ENCODE data around the gene BTN1A1. TPM values are rescaled to one million over a fixed set of nuclear protein-coding genes. Genes with fewer than 3 reads are reported as not detected.

The BTN1A1 gene
- not detected in 2 replicates for polyA plus RNA-seq

GRCh38 chr6:26500102-26500501 is at the start of gene BTN1A1:
TSS of gene BTN1A1 (plus strand) at chr6:26500303. CDS start at chr6:26501287, 984 bp downstream.

DNA sequence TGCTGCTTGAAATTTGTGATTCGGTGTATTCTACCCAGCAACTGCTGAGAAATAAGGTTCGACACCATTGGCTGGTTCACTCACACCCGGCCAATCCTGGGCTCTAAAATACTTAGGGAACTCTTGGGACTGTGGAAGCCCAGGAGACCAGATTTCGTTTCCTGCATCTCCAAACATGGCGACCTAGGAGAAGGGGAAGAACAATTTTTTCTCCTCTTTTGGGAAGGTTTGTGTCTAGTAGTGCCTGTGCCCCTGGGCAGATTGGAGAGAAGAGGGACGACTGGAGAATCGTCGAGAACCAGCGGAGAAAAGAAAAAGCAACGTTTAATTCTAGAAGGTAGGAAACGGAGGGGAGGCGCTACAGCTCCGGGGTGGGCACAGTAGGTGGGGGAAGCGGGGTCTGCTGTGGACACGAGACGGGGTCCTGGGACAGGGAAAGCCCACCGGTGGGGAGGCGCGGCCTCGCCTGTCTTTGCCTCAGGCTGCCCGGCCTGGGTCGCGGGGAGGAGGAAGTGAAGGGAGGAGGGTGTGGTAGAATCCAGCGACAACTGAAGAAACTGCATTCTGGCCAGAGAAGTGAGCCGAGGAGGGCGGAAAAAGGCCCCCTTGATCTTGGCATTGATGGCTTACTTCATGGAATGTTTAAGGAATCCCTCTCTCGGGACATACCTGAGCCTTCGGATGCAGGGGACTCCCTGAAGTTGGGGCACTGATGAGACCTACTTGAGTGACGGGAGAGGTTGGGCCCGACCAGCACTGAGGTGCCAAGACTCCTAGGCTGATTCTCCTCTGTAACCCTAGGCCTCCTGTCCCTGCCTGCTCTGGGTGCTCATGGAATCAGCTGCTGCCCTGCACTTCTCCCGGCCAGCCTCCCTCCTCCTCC is 42.1 kb upstream of the BTN1A1 start, which contains the start of gene BTN2A1:
BTN2A1 (plus strand) TSS at position 150 of the 883 bp plus-strand sequence; CDS start at position 832, 682 bp downstream.

GRCh38 chr6:26537846-26538571 is 37.9 kb downstream of the BTN1A1 start, which contains the start of gene HMGN4:
TSS of gene HMGN4 (plus strand) at chr6:26538366. CDS start at chr6:26545207, 6,841 bp downstream.

Other genes with a start within 250 kb of the BTN1A1 start
- gene BTN3A2, start 135.1 kb upstream of the BTN1A1 start, polyA plus RNA-seq = 18.1 and 22.7 TPM in 2 replicates
- 23.6 and 25.1 TPM in 2 replicates for gene BTN2A2, start 117.2 kb upstream of the BTN1A1 start, polyA plus RNA-seq
- gene BTN3A1, start 98.0 kb upstream of the BTN1A1 start, polyA plus RNA-seq = 3.4 and 4.4 TPM in 2 replicates
- gene BTN3A3, start 59.8 kb upstream of the BTN1A1 start, polyA plus RNA-seq = 0.34 and 4.5 TPM in 2 replicates
- gene BTN2A1, start 42.3 kb upstream of the BTN1A1 start, polyA plus RNA-seq = 35.6 and 42.9 TPM in 2 replicates
- 7.6 and 18.9 TPM in 2 replicates for gene HMGN4, start 38.1 kb downstream of the BTN1A1 start, polyA plus RNA-seq
- 5.9 and 9.8 TPM in 2 replicates for gene ABT1, start 96.7 kb downstream of the BTN1A1 start, polyA plus RNA-seq
- gene ZNF322, start 159.4 kb downstream of the BTN1A1 start, polyA plus RNA-seq = 16.9 and 24.3 TPM in 2 replicates

Measured in Purkinje cell (primary cell).